ENCODE results near the gene KLHL8.

GRCh38 chr4:87257523-87257922, 37.1 kb upstream of the KLHL8 start:
- TF ChIP-seq ZNF8 (CRISPR knock-in tag; IDR thresholded peaks at IDR 0.05) (no peak), CREB5 (CRISPR knock-in tag; IDR thresholded peaks at IDR 0.05; ENCODE audit: low read depth) (no peak), PATZ1 (CRISPR knock-in tag; IDR thresholded peaks at IDR 0.05; ENCODE audit: borderline replicate concordance) (no peak), SNAI2 (CRISPR knock-in tag; IDR thresholded peaks at IDR 0.05) (no peak), RARB (CRISPR knock-in tag; IDR thresholded peaks at IDR 0.05) (no peak), ZFP3 (CRISPR knock-in tag; IDR thresholded peaks at IDR 0.05) (no peak), ARNTL (CRISPR knock-in tag; IDR thresholded peaks at IDR 0.05; ENCODE audit: borderline replicate concordance, low read depth) (no peak), TOX (CRISPR knock-in tag; IDR thresholded peaks at IDR 0.05; ENCODE audit: borderline replicate concordance) (no peak), ISL1 (CRISPR knock-in tag; IDR thresholded peaks at IDR 0.05) (no peak), PPARA (CRISPR knock-in tag; IDR thresholded peaks at IDR 0.05; ENCODE audit: borderline replicate concordance) (no peak), ZNF565 (CRISPR knock-in tag; conservative IDR thresholded peaks at IDR 0.05; ENCODE audit: low read depth) (no peak), ZFP30 (CRISPR knock-in tag; IDR thresholded peaks at IDR 0.05) (no peak)
